ENCODE data around the gene FREM1. TPM values are rescaled to one million over a fixed set of nuclear protein-coding genes. Genes with fewer than 3 reads are reported as not detected.

The FREM1 gene
- total RNA-seq, 1 experiment from 2014 or later, result 0.75 TPM

DNA sequence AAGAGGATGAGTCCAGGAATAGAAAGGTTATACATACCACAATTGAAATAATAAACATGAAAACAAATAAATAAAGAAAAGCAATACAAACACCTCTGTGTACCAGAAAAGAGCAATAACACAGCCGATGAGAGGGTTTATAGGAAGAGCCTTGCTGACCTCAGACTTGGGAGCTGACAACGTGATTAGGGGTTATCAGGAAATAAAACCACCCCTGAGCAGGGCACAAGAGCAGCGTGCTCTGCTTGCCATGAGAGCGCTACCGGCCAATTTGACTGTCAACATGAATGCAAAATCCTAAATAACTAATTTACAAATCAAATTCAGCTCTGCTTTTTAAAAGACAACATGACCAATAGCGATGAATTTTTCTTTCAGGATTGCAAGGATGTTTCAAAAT, 2.6 kb upstream of the FREM1 start:
- DNase-seq (ENCODE audit: low read depth), result no peak

DNA sequence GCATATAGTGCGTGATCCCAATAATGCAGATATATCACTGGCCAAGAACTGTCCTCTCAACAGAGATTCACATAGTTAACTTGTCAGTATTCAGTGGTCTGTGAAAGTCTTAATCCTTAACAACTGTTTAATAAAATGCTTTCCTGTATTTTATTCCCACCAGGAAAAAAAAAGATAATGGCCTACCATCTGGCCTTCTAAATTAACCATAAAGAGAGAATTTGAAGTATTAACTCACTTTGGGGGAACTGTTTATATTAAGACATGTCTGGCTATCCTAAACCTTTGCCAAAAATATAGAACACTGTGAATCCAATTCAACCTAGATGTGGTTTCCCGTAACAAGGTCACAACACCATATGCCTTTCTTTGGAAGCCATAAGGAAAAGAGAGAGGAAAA, 818 bp upstream of the FREM1 start:
- no peak for DNase-seq (ENCODE audit: low read depth)

DNA sequence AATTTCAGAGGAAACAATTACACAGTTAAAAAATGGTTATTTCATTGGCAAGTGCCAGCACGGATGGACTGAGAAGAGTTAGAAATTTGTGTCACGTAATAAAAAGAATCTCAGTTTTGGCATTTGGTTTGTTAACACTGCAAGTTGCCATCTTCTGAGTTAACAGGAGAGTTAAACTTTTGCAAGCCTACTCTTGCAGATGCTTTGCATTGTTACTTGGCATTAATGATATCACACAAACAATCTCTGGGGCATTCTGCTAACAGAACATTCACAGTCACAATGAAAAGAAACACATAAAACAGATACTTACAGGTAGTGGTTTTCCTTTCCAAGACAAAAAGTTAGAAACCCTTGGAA, 647 bp downstream of the FREM1 start:
- DNase-seq (ENCODE audit: low read depth), result no peak

DNA sequence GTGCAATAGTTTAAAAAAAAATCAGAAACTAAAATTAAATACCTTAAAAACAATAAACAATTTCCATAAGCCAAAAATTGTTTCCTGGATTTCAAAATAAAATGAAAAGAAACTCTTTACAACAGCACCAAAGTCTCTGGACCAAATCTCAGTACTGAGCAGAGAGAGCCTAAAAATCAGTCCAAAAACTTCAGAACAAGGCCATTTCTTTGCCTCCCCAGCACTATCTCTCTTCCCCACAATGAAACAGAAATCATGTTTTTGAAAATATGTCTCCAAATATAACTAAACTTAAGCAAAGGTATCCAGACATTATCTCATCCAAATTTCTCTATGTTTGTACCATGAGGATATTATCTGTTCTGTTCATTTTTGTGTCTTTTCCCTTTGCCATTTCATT, 1.0 kb downstream of the FREM1 start:
- no peak for DNase-seq (ENCODE audit: low read depth)

DNA sequence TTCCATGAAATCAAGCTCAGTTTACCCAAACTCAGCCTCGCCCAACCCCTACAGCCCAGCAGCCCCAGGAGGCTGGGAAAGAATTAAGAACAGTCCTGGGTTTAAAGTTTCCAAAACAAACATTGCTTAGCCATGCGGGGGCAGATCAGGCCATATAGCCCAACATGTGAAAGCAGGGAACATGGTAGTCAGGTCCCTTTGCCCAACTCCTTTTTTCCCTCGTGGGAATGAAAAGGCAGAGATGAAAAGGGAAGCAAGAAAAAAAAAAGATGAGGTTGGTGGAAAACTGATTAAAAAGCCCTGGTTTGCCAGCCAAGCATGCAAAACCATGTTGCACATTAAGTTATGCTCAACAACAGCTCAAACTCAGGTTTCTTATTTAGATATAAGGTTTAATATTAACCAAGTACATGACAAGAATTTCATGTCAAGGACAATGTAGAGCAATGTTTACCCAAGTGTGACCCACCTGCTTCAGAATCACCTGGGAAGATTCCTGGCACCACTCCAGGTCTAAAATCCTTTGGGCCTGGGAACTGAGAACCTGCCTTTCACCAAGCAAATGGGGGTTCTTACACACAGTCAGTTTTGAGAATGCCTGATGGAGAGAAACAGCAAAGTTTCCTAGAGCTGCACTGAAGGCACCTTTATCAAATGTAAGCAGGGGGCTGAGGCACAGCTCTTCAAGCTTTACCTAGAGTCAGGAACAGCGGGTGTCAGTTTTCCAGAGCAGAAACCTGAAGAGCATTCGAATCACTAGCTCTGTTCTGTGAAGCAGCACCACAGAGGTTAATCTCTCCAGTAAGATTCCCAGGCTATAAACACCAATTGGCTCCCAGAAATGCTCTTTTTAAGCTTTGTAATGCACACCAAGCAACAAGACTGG, 1.7 kb downstream of the FREM1 start:
- no peak for DNase-seq (ENCODE audit: low read depth)

- DNase-seq (ENCODE audit: low read depth), result no peak
Measured at GRCh38 chr9:14907696-14908095, 2.5 kb downstream of the FREM1 start.

- no peak for DNase-seq (ENCODE audit: low read depth)
Measured at GRCh38 chr9:14907360-14907685, 2.9 kb downstream of the FREM1 start.

DNA sequence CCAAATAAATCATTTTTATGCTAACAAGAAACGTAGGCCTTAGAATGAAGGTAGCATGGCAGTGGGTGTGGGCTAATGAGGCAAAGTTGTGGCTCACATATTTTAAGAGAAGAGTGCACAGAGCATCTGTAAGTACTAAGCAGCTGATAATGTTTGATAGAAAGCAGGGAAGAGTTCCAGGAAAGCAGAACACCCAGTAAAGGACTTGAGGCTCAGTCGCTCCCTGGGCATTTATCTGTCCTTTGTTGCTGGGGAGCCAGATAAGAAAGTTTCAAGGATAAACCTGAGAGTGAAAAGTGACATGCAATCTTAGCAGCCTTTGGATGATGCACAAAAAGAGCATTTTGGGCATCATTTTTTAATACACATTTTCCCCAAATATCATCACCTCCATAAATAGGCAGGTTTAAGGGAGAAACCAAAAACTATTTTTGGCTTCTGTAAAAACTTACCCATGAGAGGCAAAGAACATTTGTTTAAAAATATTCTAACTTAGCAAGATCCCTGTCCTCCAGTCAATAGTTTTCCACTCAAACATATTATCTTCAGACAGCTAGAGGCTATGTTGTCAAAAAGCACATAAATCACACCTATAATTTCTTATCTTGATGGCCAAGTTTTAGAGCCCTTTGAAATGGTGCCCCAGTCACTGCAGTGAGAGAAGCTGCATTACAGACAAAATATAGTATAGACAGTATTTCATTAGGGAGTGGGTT, 3.4 kb downstream of the FREM1 start:
- DNase-seq (ENCODE audit: low read depth), result no peak

DNA sequence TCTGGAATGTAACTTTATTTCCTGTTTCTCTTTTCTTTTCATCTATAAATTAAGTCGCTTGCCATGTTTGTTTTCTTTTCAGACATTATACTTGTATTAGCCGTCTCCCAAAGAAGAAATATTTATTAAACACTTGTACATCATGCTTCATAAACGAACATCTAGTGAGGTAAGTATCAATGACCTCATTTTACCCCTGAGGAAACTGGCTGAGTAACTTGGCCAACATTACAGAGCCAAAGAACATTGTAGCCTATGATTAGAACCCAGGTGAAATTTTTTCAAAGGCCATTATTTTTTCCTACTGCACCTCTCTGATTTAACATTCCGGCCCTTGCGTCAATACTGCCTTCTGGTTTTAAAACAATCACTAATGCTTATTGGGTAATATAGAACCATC, 4.2 kb downstream of the FREM1 start:
- DNase-seq (ENCODE audit: low read depth), result no peak

DNA sequence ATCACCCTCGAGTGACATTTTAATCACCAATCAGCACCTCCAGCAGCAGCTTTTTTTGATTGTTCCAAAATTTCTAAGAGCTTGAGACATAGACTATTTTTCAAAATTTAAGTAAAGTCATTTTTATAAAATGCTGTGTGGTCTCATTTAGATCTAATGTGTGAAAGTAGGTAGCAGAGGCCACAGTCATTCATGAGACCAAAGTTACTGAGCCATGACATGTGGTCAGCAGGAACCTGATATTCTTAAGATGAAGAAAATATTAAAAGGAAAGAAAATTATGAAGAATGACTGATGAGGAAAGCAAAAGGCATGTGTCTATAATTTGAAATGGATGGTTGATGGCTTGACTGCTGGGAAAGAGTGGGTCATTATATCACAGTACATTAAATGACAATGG, 7.2 kb downstream of the FREM1 start:
- no peak for DNase-seq (ENCODE audit: low read depth)

GRCh38 chr9:14902561-14902960, 7.7 kb downstream of the FREM1 start:
- DNase-seq (ENCODE audit: low read depth), result no peak

GRCh38 chr9:14899815-14900193, 10.4 kb downstream of the FREM1 start:
- DNase-seq (ENCODE audit: low read depth), result no peak

DNA sequence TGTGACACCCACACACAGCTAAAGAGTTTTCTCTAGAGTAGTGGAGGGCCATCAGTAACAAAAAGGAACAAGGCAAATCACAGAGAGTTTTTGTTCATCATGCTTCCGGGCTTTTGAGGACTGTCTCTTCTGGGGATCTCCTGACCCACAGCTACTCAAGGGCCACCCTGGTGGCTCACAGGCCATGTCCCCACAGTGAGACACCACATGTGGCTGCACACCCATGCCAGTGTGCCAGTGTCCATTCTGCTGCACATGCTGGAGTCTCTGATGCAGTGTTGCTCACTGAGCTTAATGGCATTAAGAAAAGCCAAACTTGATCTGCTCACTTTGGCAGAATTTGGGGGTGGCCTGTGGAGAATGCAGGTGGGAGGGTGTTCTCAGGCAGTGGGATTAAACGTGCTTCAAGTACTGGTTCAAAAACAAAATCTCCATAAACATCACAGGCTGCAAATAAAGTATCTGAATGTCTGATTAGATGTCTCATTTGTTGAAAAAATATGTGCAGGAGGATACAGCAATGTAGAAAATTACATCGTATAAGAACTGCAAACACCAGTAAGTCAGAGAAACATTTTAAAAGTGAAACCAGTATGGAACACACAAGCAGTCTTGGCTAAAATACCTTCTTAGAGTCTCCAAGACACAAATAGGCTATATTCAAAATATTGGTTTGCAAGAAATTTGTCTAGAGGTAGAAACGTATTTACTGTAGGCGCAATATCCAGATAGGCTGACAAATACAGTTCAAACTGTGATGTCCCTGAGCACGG, 11.0 kb downstream of the FREM1 start:
- no peak for DNase-seq (ENCODE audit: low read depth)

DNA sequence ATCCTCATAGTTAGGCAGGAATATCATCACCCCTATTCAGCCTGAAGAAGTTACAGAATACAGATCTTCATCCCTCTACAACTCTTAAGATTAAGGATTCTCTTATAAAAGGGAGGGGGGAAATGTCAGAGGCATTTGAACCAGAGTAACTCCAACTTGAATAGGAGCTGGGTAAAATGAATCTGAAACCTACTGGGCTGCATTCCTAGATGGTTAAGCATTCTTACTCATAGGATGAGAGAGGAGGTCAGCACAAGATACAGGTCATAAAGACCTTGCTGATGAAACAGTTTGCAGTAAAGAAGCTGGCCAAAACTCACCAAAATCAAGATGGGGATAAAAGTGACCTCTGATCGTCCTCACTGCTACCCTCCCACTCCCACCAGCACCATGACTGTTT, 14.4 kb downstream of the FREM1 start:
- DNase-seq (ENCODE audit: low read depth), result no peak

DNA sequence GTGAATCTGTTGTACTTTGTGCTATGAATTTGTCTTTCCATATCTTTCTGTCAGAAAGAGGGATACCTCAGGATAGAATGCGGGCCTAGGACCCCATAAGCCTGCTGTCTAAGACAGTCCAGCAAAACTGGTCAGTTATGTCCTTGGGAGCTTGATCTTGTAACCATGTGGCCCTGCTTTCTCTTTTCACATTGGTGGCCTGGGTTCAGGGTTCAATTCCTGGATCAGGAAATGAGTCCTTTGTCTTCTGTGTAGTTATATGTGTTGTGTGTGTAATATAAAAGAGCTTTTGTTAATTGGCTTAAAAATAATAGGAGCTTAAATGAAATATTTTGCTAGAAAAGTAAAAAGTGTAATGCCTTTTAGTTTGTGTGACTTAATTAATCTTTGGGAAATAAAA, 16.9 kb downstream of the FREM1 start:
- no peak for DNase-seq (ENCODE audit: low read depth)

DNA sequence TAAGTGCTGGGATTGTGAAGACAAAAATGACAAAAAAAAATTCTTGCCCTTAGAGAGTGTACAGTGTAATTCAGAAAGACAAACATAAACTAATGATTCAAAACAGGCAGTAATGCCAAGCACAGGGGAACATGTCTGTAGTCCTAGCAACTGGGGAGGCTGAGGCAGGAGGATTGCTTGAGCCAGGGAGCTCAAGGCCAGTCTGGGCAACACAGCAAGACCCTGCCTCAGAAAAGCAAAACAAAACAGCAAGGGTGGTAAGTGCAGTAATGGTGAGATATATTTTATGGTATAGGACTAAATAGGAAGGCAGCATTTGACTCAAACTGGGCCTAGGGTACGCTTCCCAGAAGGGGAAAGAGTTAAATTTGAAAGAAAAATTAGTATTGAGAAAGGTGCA, 18.9 kb downstream of the FREM1 start:
- DNase-seq (ENCODE audit: low read depth), result no peak

GRCh38 chr9:14889451-14889850, 20.8 kb downstream of the FREM1 start:
- no peak for DNase-seq (ENCODE audit: low read depth)

DNA sequence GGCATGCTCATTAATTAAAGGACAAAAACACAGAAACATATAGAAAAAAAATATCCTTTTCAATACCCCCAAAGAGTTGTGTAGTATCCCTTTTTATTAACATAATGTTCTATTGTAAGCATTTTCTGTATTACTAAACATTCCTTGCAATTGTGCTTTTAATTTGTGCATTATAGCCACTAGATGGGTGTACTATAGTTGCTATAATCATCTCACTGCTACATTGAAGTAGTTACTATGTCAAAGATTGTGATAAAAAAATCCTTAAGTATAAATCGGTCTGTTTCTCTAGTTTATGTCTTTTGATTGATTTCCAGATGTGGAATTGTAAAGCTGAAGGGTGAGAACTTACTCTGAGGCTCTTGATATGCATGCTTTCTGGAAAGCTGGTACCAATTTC, 21.4 kb downstream of the FREM1 start:
- no peak for DNase-seq (ENCODE audit: low read depth)

GRCh38 chr9:14888272-14888671, 22.0 kb downstream of the FREM1 start:
- DNase-seq (ENCODE audit: low read depth), result no peak

- no peak for DNase-seq (ENCODE audit: low read depth)
Measured at GRCh38 chr9:14887149-14887548, 23.1 kb downstream of the FREM1 start.

DNA sequence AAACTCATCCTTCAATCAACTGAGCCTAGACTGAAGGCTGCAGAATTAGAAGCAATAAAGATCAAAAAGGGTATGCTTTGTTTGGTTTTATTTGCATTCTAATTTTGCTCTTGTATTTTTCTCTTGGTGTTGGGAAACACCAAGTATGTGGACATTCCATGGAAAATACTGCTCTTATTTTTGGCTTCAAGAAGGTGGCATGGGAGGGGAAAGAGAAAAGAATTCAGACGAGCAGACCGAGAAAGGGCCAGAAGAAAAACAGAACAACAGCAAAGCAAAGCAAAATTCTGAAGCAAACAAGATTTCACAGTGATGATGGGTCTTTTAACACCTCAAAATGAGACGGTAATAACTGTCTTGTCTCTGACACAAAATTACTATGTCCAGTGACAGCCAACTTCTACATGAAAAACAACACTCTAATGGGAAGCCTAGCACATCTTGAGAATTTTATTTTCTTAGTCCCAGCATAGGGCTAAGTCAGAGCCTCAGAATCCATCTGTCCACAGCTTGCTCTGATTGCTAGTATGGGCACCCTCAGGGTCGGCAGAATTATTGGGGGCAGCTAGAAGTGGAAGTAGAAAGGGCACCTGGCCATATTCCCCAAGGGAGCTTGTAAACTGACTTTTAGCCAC, 26.8 kb downstream of the FREM1 start:
- DNase-seq (ENCODE audit: low read depth), result no peak

- DNase-seq (ENCODE audit: low read depth), result no peak
Measured at GRCh38 chr9:14882090-14882489, 28.1 kb downstream of the FREM1 start.
